HG03066 (cell line): Measurements from ENCODE around the gene THAP7.

Source experiments
- ATAC-seq: cut with Tn5 transposase; IDR thresholded peaks from one replicate; pipeline ENCODE4 v1.9.1; 2021; ENCODE audit warnings: low read depth; ENCODE audit not compliant: unreplicated experiment

THAP7 gene

GRCh38 chr22:21031545-21032036 is 29.7 kb upstream of the THAP7 start:
- ATAC-seq, result no peak

- ATAC-seq, result no peak
Observed at GRCh38 chr22:21030621-21031544, 29.0 kb upstream of the THAP7 start.

- no peak for ATAC-seq
Observed at GRCh38 chr22:21030032-21030431, 28.1 kb upstream of the THAP7 start.

- no peak for ATAC-seq
Observed at GRCh38 chr22:21029486-21030025, 27.6 kb upstream of the THAP7 start.

- ATAC-seq, result no peak
Observed at GRCh38 chr22:21028277-21029251, 26.6 kb upstream of the THAP7 start.

- no peak for ATAC-seq
Observed at GRCh38 chr22:21026783-21027692, 25.1 kb upstream of the THAP7 start.

GRCh38 chr22:21025763-21026755 is 24.1 kb upstream of the THAP7 start:
- ATAC-seq, result no peak

- ATAC-seq, result no peak
Observed at GRCh38 chr22:21025266-21025665, 23.3 kb upstream of the THAP7 start.

GRCh38 chr22:21022955-21023614 is 21.2 kb upstream of the THAP7 start:
- ATAC-seq, result no peak

- ATAC-seq, result no peak
Observed at GRCh38 chr22:21022507-21022906, 20.6 kb upstream of the THAP7 start.

- no peak for ATAC-seq
Observed at GRCh38 chr22:21020802-21021429, 19.0 kb upstream of the THAP7 start.

GRCh38 chr22:21018314-21018713 is 16.4 kb upstream of the THAP7 start:
- ATAC-seq, result no peak

GRCh38 chr22:21016644-21017420 is 14.9 kb upstream of the THAP7 start:
- ATAC-seq, result no peak

- no peak for ATAC-seq
Observed at GRCh38 chr22:21015466-21016006, 13.6 kb upstream of the THAP7 start.

- ATAC-seq, result no peak
Observed at GRCh38 chr22:21014726-21015465, 13.0 kb upstream of the THAP7 start, which contains the start of gene P2RX6. P2RX6 (plus strand) TSS chr22:21015165; CDS start chr22:21015175, 10 bp downstream.
